SK-N-SH treated with all-trans-retinoic acid at 6 μM for 48 hours (cell line): Measurements from ENCODE around the gene SLC7A6OS.

Source experiments
- ATAC-seq: fragments of 200-7000 bp; cut with Tn5 transposase; 3 replicates; pipeline ENCODE4 v1.9.1; 2020; ENCODE audit warnings: mild to moderate bottlenecking, moderate library complexity
- ARNTL ChIP-seq: fragments of 450-650 bp; formaldehyde crosslinking; IDR thresholded peaks from 2 replicates; pipeline ENCODE4 v1.5.0; 2020; ENCODE audit warnings: low read depth, mild to moderate bottlenecking, moderate library complexity, borderline replicate concordance
- BACH2 ChIP-seq: fragments of 250-450 bp; sonication (Bioruptor Pico); IDR thresholded peaks from 2 replicates; pipeline ENCODE4 v1.9.0; 2021; ENCODE audit warnings: mild to moderate bottlenecking, borderline replicate concordance
- CSDC2 ChIP-seq: fragments of 250-450 bp; sonication (Bioruptor Pico); IDR thresholded peaks from 2 replicates; pipeline ENCODE4 v1.5.0; 2020; ENCODE audit warnings: mild to moderate bottlenecking, moderate library complexity
- ESRRG ChIP-seq: fragments of 250-450 bp; sonication (Bioruptor Pico); IDR thresholded peaks from 2 replicates; pipeline ENCODE4 v1.6.1; 2021; ENCODE audit warnings: mild to moderate bottlenecking
- GLIS3 ChIP-seq: fragments of 250-450 bp; sonication (Bioruptor Pico); IDR thresholded peaks from 2 replicates; pipeline ENCODE4 v1.5.0; 2020; ENCODE audit warnings: mild to moderate bottlenecking, moderate library complexity
- ISL1 ChIP-seq: fragments of 250-450 bp; sonication (Bioruptor Pico); IDR thresholded peaks from 2 replicates; pipeline ENCODE4 v2.1.2; 2022; ENCODE audit warnings: mild to moderate bottlenecking, moderate library complexity
- OSR1 ChIP-seq: fragments of 250-450 bp; sonication (Bioruptor Pico); IDR thresholded peaks from 2 replicates; pipeline ENCODE4 v1.8.0; 2022; ENCODE audit warnings: moderate library complexity, mild to moderate bottlenecking, inconsistent platforms
- POU6F1 ChIP-seq: fragments of 250-450 bp; sonication (Bioruptor Pico); IDR thresholded peaks from 2 replicates; pipeline ENCODE4 v1.8.0; 2021; ENCODE audit warnings: low read depth, mild to moderate bottlenecking, moderate library complexity, borderline replicate concordance
- PPARA ChIP-seq: fragments of 250-450 bp; sonication (Bioruptor Pico); IDR thresholded peaks from 2 replicates; pipeline ENCODE4 v1.5.0; 2020; ENCODE audit warnings: mild to moderate bottlenecking, borderline replicate concordance
- RARB ChIP-seq: fragments of 250-450 bp; sonication (Bioruptor Pico); IDR thresholded peaks from 2 replicates; pipeline ENCODE4 v1.8.0; 2021; ENCODE audit warnings: mild to moderate bottlenecking, moderate library complexity
- SNAI2 ChIP-seq: fragments of 250-450 bp; sonication (Bioruptor Pico); IDR thresholded peaks from 2 replicates; pipeline ENCODE4 v1.5.0; 2020; ENCODE audit warnings: mild to moderate bottlenecking, moderate library complexity
- TCF4 ChIP-seq: fragments of 250-450 bp; sonication (Bioruptor Pico); IDR thresholded peaks from 2 replicates; pipeline ENCODE4 v1.8.0; 2021; ENCODE audit warnings: mild to moderate bottlenecking, moderate library complexity, borderline replicate concordance
- TOX ChIP-seq: fragments of 250-450 bp; sonication (Bioruptor Pico); IDR thresholded peaks from 2 replicates; pipeline ENCODE4 v1.8.0; 2021; ENCODE audit warnings: mild to moderate bottlenecking, moderate library complexity, borderline replicate concordance
- TSHZ2 ChIP-seq: fragments of 250-450 bp; sonication (Bioruptor Pico); IDR thresholded peaks from 2 replicates; pipeline ENCODE4 v1.5.0; 2020; ENCODE audit warnings: mild to moderate bottlenecking, moderate library complexity
- ZC3H10 ChIP-seq: fragments of 250-450 bp; sonication (Bioruptor Pico); IDR thresholded peaks from 2 replicates; pipeline ENCODE4 v1.5.1; 2021; ENCODE audit warnings: mild to moderate bottlenecking, moderate library complexity
- ZFP3 ChIP-seq: fragments of 250-450 bp; sonication (Bioruptor Pico); IDR thresholded peaks from 2 replicates; pipeline ENCODE4 v1.5.0; 2020; ENCODE audit warnings: mild to moderate bottlenecking, moderate library complexity
- ZFP30 ChIP-seq: fragments of 450-650 bp; formaldehyde crosslinking; IDR thresholded peaks from 2 replicates; pipeline ENCODE4 v1.5.0; 2022; ENCODE audit warnings: mild to moderate bottlenecking, moderate library complexity
- ZNF565 ChIP-seq: fragments of 450-650 bp; formaldehyde crosslinking; conservative IDR thresholded peaks from 2 replicates; pipeline ENCODE4 v1.5.0; 2020; ENCODE audit warnings: low read depth, mild to moderate bottlenecking, moderate library complexity
- ZNF70 ChIP-seq: fragments of 450-650 bp; formaldehyde crosslinking; IDR thresholded peaks from 2 replicates; pipeline ENCODE4 v1.5.0; 2020; ENCODE audit warnings: mild to moderate bottlenecking, moderate library complexity
- ZNF8 ChIP-seq: fragments of 450-650 bp; formaldehyde crosslinking; IDR thresholded peaks from 2 replicates; pipeline ENCODE4 v1.5.0; 2020; ENCODE audit warnings: mild to moderate bottlenecking, moderate library complexity
- TF ChIP-seq, protein P1 (sequence below): fragments of 250-450 bp; sonication (Bioruptor Pico); IDR thresholded peaks from 2 replicates; pipeline ENCODE4 v1.5.1; 2021; ENCODE audit warnings: mild to moderate bottlenecking, moderate library complexity
- TF ChIP-seq, protein P2 (sequence below): fragments of 250-450 bp; sonication (Bioruptor Pico); IDR thresholded peaks from 2 replicates; pipeline ENCODE4 v1.5.1; 2020; ENCODE audit warnings: low read depth, mild to moderate bottlenecking, moderate library complexity

SLC7A6OS gene

GRCh38 chr16:68282064-68282452, 28.7 kb downstream of the SLC7A6OS start:
- no peak for TF ChIP-seq ZFP30 (CRISPR knock-in tag)
- TF ChIP-seq ZNF70 (CRISPR knock-in tag), result no peak
- TF ChIP-seq RARB (CRISPR knock-in tag), result no peak
- TF ChIP-seq ESRRG (CRISPR knock-in tag), result no peak
- TF ChIP-seq ARNTL, result no peak
- no peak for TF ChIP-seq ZNF8 (CRISPR knock-in tag)
- TF ChIP-seq TOX, result no peak
- no peak for TF ChIP-seq CSDC2 (CRISPR knock-in tag)
- no peak for TF ChIP-seq GLIS3 (CRISPR knock-in tag)
- TF ChIP-seq ZFP3 (CRISPR knock-in tag), result no peak
- ATAC-seq, result no peak

DNA sequence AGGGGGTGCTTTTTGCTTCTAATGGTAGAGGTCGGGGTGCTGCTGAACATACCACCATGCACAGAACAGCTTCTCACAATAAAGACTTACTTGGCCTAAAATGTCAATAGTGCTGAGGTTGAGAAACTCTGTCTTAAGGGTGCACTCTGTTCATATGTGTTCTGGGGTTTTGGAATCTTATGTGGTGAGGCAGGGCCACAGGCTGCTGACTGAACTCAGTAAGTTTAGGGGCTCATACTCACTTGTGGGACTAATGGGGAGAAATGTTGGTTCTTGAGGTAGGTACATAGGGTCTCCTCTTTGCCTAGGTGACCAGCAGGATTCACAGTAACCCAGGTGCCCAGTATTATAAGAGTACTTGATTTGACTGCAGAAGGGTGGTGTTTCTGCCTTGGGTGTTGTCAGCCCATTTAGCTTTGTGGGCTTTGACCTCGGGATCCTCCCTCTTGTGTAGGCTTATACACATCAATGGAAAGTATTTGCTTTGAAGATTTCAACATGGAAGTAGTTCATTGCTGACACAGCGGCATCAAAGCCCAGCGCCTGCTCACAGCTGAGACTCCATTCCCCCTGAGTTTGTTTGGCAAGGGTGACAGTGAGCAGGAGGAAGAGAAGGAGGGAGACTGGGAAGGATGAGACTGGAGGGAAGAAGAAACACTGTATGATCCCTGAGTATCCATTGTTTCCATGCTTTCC, 29.2 kb downstream of the SLC7A6OS start:
- ATAC-seq, result no peak
- TF ChIP-seq SNAI2 (CRISPR knock-in tag), result no peak
- TF ChIP-seq TOX, result no peak
- TF ChIP-seq ZNF8 (CRISPR knock-in tag), result no peak
- no peak for TF ChIP-seq ZC3H10 (CRISPR knock-in tag)
- TF ChIP-seq TSHZ2 (CRISPR knock-in tag), result no peak
- no peak for TF ChIP-seq ZFP3 (CRISPR knock-in tag)
- no peak for TF ChIP-seq CSDC2 (CRISPR knock-in tag)
- TF ChIP-seq, protein P1, sequence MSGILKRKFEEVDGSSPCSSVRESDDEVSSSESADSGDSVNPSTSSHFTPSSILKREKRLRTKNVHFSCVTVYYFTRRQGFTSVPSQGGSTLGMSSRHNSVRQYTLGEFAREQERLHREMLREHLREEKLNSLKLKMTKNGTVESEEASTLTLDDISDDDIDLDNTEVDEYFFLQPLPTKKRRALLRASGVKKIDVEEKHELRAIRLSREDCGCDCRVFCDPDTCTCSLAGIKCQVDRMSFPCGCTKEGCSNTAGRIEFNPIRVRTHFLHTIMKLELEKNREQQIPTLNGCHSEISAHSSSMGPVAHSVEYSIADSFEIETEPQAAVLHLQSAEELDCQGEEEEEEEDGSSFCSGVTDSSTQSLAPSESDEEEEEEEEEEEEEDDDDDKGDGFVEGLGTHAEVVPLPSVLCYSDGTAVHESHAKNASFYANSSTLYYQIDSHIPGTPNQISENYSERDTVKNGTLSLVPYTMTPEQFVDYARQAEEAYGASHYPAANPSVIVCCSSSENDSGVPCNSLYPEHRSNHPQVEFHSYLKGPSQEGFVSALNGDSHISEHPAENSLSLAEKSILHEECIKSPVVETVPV, result no peak
- TF ChIP-seq RARB (CRISPR knock-in tag), result no peak
- no peak for TF ChIP-seq OSR1 (CRISPR knock-in tag)
- no peak for TF ChIP-seq PPARA
- no peak for TF ChIP-seq POU6F1 (CRISPR knock-in tag)
- no peak for TF ChIP-seq ZNF565 (CRISPR knock-in tag)
- no peak for TF ChIP-seq ISL1 (CRISPR knock-in tag)
- no peak for TF ChIP-seq ZFP30 (CRISPR knock-in tag)

GRCh38 chr16:68279726-68280558, 30.8 kb downstream of the SLC7A6OS start:
- TF ChIP-seq, protein P1, result no peak
- TF ChIP-seq SNAI2 (CRISPR knock-in tag), result no peak
- no peak for TF ChIP-seq GLIS3 (CRISPR knock-in tag)
- TF ChIP-seq ZFP3 (CRISPR knock-in tag), result no peak
- TF ChIP-seq BACH2 (CRISPR knock-in tag), result no peak
- no peak for TF ChIP-seq OSR1 (CRISPR knock-in tag)
- TF ChIP-seq ZNF70 (CRISPR knock-in tag), result no peak
- no peak for TF ChIP-seq TSHZ2 (CRISPR knock-in tag)
- TF ChIP-seq ESRRG (CRISPR knock-in tag), result no peak
- TF ChIP-seq RARB (CRISPR knock-in tag), result no peak
- TF ChIP-seq CSDC2 (CRISPR knock-in tag), result no peak
- TF ChIP-seq ISL1 (CRISPR knock-in tag), result no peak
- TF ChIP-seq TCF4 (CRISPR knock-in tag), result no peak
- no peak for TF ChIP-seq TOX
- TF ChIP-seq, protein P2, sequence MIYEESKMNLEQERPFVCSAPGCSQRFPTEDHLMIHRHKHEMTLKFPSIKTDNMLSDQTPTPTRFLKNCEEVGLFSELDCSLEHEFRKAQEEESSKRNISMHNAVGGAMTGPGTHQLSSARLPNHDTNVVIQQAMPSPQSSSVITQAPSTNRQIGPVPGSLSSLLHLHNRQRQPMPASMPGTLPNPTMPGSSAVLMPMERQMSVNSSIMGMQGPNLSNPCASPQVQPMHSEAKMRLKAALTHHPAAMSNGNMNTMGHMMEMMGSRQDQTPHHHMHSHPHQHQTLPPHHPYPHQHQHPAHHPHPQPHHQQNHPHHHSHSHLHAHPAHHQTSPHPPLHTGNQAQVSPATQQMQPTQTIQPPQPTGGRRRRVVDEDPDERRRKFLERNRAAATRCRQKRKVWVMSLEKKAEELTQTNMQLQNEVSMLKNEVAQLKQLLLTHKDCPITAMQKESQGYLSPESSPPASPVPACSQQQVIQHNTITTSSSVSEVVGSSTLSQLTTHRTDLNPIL, result no peak
- TF ChIP-seq POU6F1 (CRISPR knock-in tag), result no peak
- no peak for TF ChIP-seq ZFP30 (CRISPR knock-in tag)
- ATAC-seq, result no peak
